ENCODE measurements around the gene H2AZ2.
"Not testable (repeated sequence)": the region's sequence is repeated elsewhere in the genome, so short reads cannot be mapped to it uniquely, and the experiment has no call there.

DNA sequence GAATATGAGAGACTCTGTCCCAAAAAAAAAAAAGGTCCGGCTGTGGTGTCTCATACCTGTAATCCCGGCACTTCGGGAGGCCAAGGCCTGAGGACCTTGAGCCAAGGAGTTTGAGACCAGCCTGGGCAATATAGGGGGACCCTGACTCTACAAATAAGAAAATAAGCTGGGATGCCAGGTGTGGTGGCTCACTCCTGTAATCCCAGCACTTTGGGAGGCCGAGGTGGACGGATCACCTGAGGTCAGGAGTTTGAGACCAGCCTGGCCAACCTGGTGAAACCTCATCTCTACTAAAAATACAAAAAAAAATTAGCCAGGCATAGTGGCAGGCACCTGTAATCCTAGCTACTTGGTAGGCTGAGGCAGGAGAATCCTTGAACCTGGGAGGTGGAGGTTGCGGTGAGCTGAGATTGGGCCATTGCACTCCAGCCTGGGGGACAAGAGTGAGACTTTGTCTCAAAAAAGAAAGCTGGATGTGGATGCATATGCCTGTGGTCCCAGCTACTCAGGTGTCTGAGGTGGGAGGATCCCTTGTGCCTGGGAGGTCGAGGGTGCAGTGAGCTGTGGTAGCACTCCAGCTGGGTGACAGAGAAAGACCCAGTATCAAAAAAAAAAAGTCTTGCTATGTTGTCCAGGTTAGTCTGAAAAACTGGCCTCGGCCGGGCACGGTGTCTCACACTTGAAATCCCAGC is 43.9 kb downstream of the H2AZ2 start:
- TF ChIP-seq, protein P1, sequence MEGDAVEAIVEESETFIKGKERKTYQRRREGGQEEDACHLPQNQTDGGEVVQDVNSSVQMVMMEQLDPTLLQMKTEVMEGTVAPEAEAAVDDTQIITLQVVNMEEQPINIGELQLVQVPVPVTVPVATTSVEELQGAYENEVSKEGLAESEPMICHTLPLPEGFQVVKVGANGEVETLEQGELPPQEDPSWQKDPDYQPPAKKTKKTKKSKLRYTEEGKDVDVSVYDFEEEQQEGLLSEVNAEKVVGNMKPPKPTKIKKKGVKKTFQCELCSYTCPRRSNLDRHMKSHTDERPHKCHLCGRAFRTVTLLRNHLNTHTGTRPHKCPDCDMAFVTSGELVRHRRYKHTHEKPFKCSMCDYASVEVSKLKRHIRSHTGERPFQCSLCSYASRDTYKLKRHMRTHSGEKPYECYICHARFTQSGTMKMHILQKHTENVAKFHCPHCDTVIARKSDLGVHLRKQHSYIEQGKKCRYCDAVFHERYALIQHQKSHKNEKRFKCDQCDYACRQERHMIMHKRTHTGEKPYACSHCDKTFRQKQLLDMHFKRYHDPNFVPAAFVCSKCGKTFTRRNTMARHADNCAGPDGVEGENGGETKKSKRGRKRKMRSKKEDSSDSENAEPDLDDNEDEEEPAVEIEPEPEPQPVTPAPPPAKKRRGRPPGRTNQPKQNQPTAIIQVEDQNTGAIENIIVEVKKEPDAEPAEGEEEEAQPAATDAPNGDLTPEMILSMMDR (IDR thresholded peaks at IDR 0.05), result not testable (repeated sequence)
- TF ChIP-seq POLR2AphosphoS5, POLR2A (IDR thresholded peaks at IDR 0.05): not testable (repeated sequence)

Data from prostate gland (tissue), 2 donors.